Mesendoderm (in vitro differentiated cells): ENCODE data around the gene USP12.

ENCODE experiments used
- DNase-seq: peaks from one replicate; pipeline ENCODE4 v3.0.0; 2013
- H2AK5ac ChIP-seq: 2 replicates; pipeline ENCODE4 v1.6.1; 2013; ENCODE audit warnings: low read length, inconsistent platforms
- H2BK120ac ChIP-seq: 2 replicates; pipeline ENCODE4 v1.6.1; 2013; ENCODE audit warnings: low read depth, mild to moderate bottlenecking, low read length, moderate library complexity, mixed read lengths
- H2BK15ac ChIP-seq: replicated peaks from 2 replicates; pipeline ENCODE4 v1.6.1; 2013; ENCODE audit warnings: low read depth, mild to moderate bottlenecking, moderate library complexity
- H2BK5ac ChIP-seq: 2 replicates; pipeline ENCODE4 v1.6.1; 2013; ENCODE audit warnings: low read length, inconsistent platforms
- H3K18ac ChIP-seq: 2 replicates; pipeline ENCODE4 v1.6.1; 2013; ENCODE audit warnings: mild to moderate bottlenecking, low read length, mixed read lengths
- H3K23ac ChIP-seq: one replicate; pipeline ENCODE4 v1.6.1; 2013; ENCODE audit warnings: low read length
- H3K27ac ChIP-seq: 2 replicates; pipeline ENCODE4 v1.5.1; 2013; ENCODE audit warnings: low read depth, mild to moderate bottlenecking, inconsistent platforms, low read length, moderate library complexity
- H3K27me3 ChIP-seq: 2 replicates; pipeline ENCODE4 v1.6.1; 2013; ENCODE audit warnings: low read length, control low read depth, mild to moderate bottlenecking, inconsistent platforms; ENCODE audit not compliant: insufficient read depth, poor library complexity
- H3K36me3 ChIP-seq: 2 replicates; pipeline ENCODE4 v1.6.1; 2013; ENCODE audit warnings: low read length, inconsistent platforms; ENCODE audit not compliant: control insufficient read depth, insufficient read depth
- H3K4ac ChIP-seq: one replicate; pipeline ENCODE4 v1.6.1; 2013; ENCODE audit warnings: low read depth, mild to moderate bottlenecking, low read length, moderate library complexity
- H3K4me1 ChIP-seq: 2 replicates; pipeline ENCODE4 v1.6.1; 2013; ENCODE audit warnings: low read depth, low read length, inconsistent platforms; ENCODE audit not compliant: control insufficient read depth
- H3K4me2 ChIP-seq: 2 replicates; pipeline ENCODE4 v1.6.1; 2013; ENCODE audit warnings: low read length
- H3K4me3 ChIP-seq: 2 replicates; pipeline ENCODE4 v1.5.1; 2013; ENCODE audit warnings: mild to moderate bottlenecking, low read length
- H3K56ac ChIP-seq: one replicate; pipeline ENCODE4 v1.6.1; 2013; ENCODE audit warnings: low read length
- H3K79me1 ChIP-seq: 2 replicates; pipeline ENCODE4 v1.6.1; 2013; ENCODE audit warnings: low read length, inconsistent platforms
- H3K79me2 ChIP-seq: 2 replicates; pipeline ENCODE4 v1.6.1; 2013; ENCODE audit warnings: mild to moderate bottlenecking, low read length; ENCODE audit not compliant: control insufficient read depth, insufficient read depth
- H3K9ac ChIP-seq: 2 replicates; pipeline ENCODE4 v1.6.1; 2013; ENCODE audit warnings: low read length, inconsistent platforms
- H4K5ac ChIP-seq: one replicate; pipeline ENCODE4 v1.6.1; 2013; ENCODE audit warnings: low read length
- H4K8ac ChIP-seq: one replicate; pipeline ENCODE4 v1.6.1; 2013; ENCODE audit warnings: low read depth, mild to moderate bottlenecking, control low read depth, low read length, moderate library complexity
- WGBS: extraction: QIAGEN DNeasy Blood & Tissue Kit; methylation state at CpG from one replicate; pipeline ENCODE4 v1.1.7; 2013; ENCODE audit warnings: low lambda C conversion rate, missing lambda C conversion rate; ENCODE audit not compliant: insufficient coverage; ENCODE audit errors: extremely low coverage; 5-methylcytosine and 5-hydroxymethylcytosine counted together

Gene USP12

GRCh38 chr13:27034678-27035111, 136.9 kb downstream of the USP12 start:
- no peak overlapping the region for H2AK5ac ChIP-seq
- H3K18ac ChIP-seq, result no peak overlapping the region
- H3K27ac ChIP-seq, result no peak overlapping the region
- H3K9ac ChIP-seq, result peak overlapping the region; percentile 11
- peak; percentile 54 for DNase-seq
- H3K4me3 ChIP-seq, result peak overlapping the region; percentile 17
- H4K8ac ChIP-seq, result no peak overlapping the region
- no peak overlapping the region for H2BK15ac ChIP-seq
- peak overlapping the region; percentile 85 for H3K4me2 ChIP-seq
- no peaks in the 10 kb centered on the region for H3K79me2 ChIP-seq
- no peaks in the 10 kb centered on the region for H3K36me3 ChIP-seq
- no CpG with 5 or more reads among the region's 18 CpGs for WGBS
- H3K23ac ChIP-seq, result no peak overlapping the region
- no peak overlapping the region for H2BK120ac ChIP-seq
- H2BK5ac ChIP-seq, result no peak overlapping the region
- no peak overlapping the region for H4K5ac ChIP-seq
- no peaks in the 10 kb centered on the region for H3K4me1 ChIP-seq
- no peak overlapping the region for H3K4ac ChIP-seq
- H3K27me3 ChIP-seq, result no peaks in the 10 kb centered on the region
- H3K56ac ChIP-seq, result peak overlapping the region; percentile 46
- H3K79me1 ChIP-seq, result no peaks in the 10 kb centered on the region

GRCh38 chr13:27028683-27029480, 142.7 kb downstream of the USP12 start:
- Histone ChIP-seq H3K4me2 (no peak overlapping the region), H3K4ac (no peak overlapping the region), H3K27me3 (no peaks in the 10 kb centered on the region), H3K18ac (no peak overlapping the region), H2BK120ac (no peak overlapping the region), H2BK5ac (no peak overlapping the region), H3K23ac (no peak overlapping the region), H4K5ac (no peak overlapping the region), H3K9ac (no peak overlapping the region), H3K56ac (no peak overlapping the region), H4K8ac (no peak overlapping the region), H3K79me1 (no peaks in the 10 kb centered on the region), H3K36me3 (no peaks in the 10 kb centered on the region), H3K4me3 (no peak overlapping the region), H2AK5ac (no peak overlapping the region), H3K79me2 (no peaks in the 10 kb centered on the region), H3K4me1 (no peaks in the 10 kb centered on the region), H2BK15ac (no peak overlapping the region), H3K27ac (no peak overlapping the region)
- no peak for DNase-seq
- no CpG with 5 or more reads among the region's 8 CpGs for WGBS

GRCh38 chr13:27027086-27027667, 144.4 kb downstream of the USP12 start:
- Histone ChIP-seq H3K56ac (no peak overlapping the region), H3K27me3 (no peaks in the 10 kb centered on the region), H3K23ac (no peak overlapping the region), H4K5ac (no peak overlapping the region), H3K4me1 (no peaks in the 10 kb centered on the region), H3K79me1 (no peaks in the 10 kb centered on the region), H3K36me3 (no peaks in the 10 kb centered on the region), H3K18ac (no peak overlapping the region), H3K4me2 (no peak overlapping the region), H3K4me3 (no peak overlapping the region), H3K79me2 (no peaks in the 10 kb centered on the region), H3K9ac (no peak overlapping the region), H2AK5ac (no peak overlapping the region), H2BK120ac (no peak overlapping the region), H3K4ac (no peak overlapping the region), H3K27ac (no peak overlapping the region), H2BK5ac (no peak overlapping the region), H4K8ac (no peak overlapping the region), H2BK15ac (no peak overlapping the region)
- no peak for DNase-seq
- no CpG with 5 or more reads among the region's 3 CpGs for WGBS

- Histone ChIP-seq H3K23ac (no peak overlapping the region), H3K4me2 (no peak overlapping the region), H3K4me1 (no peaks in the 10 kb centered on the region), H2BK15ac (no peak overlapping the region), H2BK5ac (no peak overlapping the region), H4K5ac (no peak overlapping the region), H3K4ac (no peak overlapping the region), H3K56ac (no peak overlapping the region), H3K36me3 (no peaks in the 10 kb centered on the region), H4K8ac (no peak overlapping the region), H3K4me3 (no peak overlapping the region), H3K18ac (no peak overlapping the region), H2AK5ac (no peak overlapping the region), H3K27me3 (no peaks in the 10 kb centered on the region), H3K79me1 (no peaks in the 10 kb centered on the region), H3K79me2 (no peaks in the 10 kb centered on the region), H2BK120ac (no peak overlapping the region), H3K27ac (no peak overlapping the region), H3K9ac (no peak overlapping the region)
- WGBS, result no CpG with 5 or more reads among the region's 6 CpGs
- no peak for DNase-seq
Observed at GRCh38 chr13:27026396-27026795, 145.2 kb downstream of the USP12 start.

GRCh38 chr13:27024776-27025492, 146.7 kb downstream of the USP12 start:
- no peak overlapping the region for H3K4ac ChIP-seq
- no peak overlapping the region for H3K27ac ChIP-seq
- H3K79me1 ChIP-seq, result no peaks in the 10 kb centered on the region
- H2AK5ac ChIP-seq, result no peak overlapping the region
- no peak for DNase-seq
- H3K18ac ChIP-seq, result no peak overlapping the region
- no peak overlapping the region for H3K56ac ChIP-seq
- WGBS, result no CpG with 5 or more reads among the region's 13 CpGs
- H4K5ac ChIP-seq, result no peak overlapping the region
- H3K4me3 ChIP-seq, result no peak overlapping the region
- no peak overlapping the region for H4K8ac ChIP-seq
- H3K36me3 ChIP-seq, result no peaks in the 10 kb centered on the region
- no peak overlapping the region for H2BK120ac ChIP-seq
- no peaks in the 10 kb centered on the region for H3K4me1 ChIP-seq
- no peak overlapping the region for H2BK15ac ChIP-seq
- H3K79me2 ChIP-seq, result no peaks in the 10 kb centered on the region
- no peak overlapping the region for H3K4me2 ChIP-seq
- H3K27me3 ChIP-seq, result no peaks in the 10 kb centered on the region
- H3K23ac ChIP-seq, result no peak overlapping the region
- H2BK5ac ChIP-seq, result no peak overlapping the region
- H3K9ac ChIP-seq, result no peak overlapping the region
